Type B pancreatic cell (in vitro differentiated cells): ENCODE measurements around the gene SHE. TPM values are rescaled to one million over a fixed set of nuclear protein-coding genes. Genes with fewer than 3 reads are reported as not detected.

Experiments used
- DNase-seq: peaks from one replicate; pipeline ENCODE4 v3.0.0; 2021; ENCODE audit warnings: mixed read lengths; ENCODE audit not compliant: unreplicated experiment; ENCODE audit errors: extremely low spot score
- H3K27ac Mint-ChIP-seq: 2 replicates; pipeline ENCODE4 v1.8.0; 2021; ENCODE audit warnings: mild to moderate bottlenecking, mixed read lengths
- H3K27me3 Mint-ChIP-seq: 2 replicates; pipeline ENCODE4 v1.8.0; 2021; ENCODE audit warnings: mixed read lengths
- H3K36me3 Mint-ChIP-seq: 2 replicates; pipeline ENCODE4 v1.8.0; 2021; ENCODE audit warnings: mixed read lengths
- H3K4me1 Mint-ChIP-seq: one replicate; pipeline ENCODE4 v1.8.0; 2021; ENCODE audit warnings: mixed read lengths; ENCODE audit not compliant: unreplicated experiment
- H3K4me3 Mint-ChIP-seq: 2 replicates; pipeline ENCODE4 v1.8.0; 2021; ENCODE audit warnings: mild to moderate bottlenecking, mixed read lengths
- H3K9me3 Mint-ChIP-seq: 2 replicates; pipeline ENCODE4 v1.8.0; 2021; ENCODE audit warnings: mixed read lengths
- CTCF ChIP-seq: fragments of 200-600 bp; sonication (generic); conservative IDR thresholded peaks from 2 replicates; pipeline ENCODE4 v1.5.0; 2021; ENCODE audit warnings: antibody characterized with exemption, mild to moderate bottlenecking
- total RNA-seq: library from RNA; stranded (reverse); gene quantifications from 2 replicates; pipeline ENCODE4 v1.2.1, GENCODE V29; 2021; ENCODE audit warnings: low replicate concordance

SHE gene
- total RNA-seq, 1 donor from 2014 or later: 0.27 TPM

- TF ChIP-seq CTCF: no peak
- Mint-ChIP-seq H3K9me3 (no peaks in the 10 kb centered on the region), H3K27ac (peak overlapping the region; percentile 22), H3K27me3 (peaks cover 4% of the 10 kb centered on the region), H3K4me3 (no peak overlapping the region), H3K4me1 (peaks cover 7% of the 10 kb centered on the region), H3K36me3 (no peaks in the 10 kb centered on the region)
- no peak for DNase-seq
Observed at GRCh38 chr1:154467434-154468102, 34.6 kb downstream of the SHE start.

GRCh38 chr1:154466921-154467417 is 35.2 kb downstream of the SHE start:
- Mint-ChIP-seq H3K27me3 (peaks cover 4% of the 10 kb centered on the region), H3K4me3 (no peak overlapping the region), H3K27ac (no peak overlapping the region), H3K9me3 (no peaks in the 10 kb centered on the region), H3K36me3 (no peaks in the 10 kb centered on the region), H3K4me1 (peaks cover 7% of the 10 kb centered on the region)
- TF ChIP-seq CTCF: no peak
- DNase-seq: no peak

GRCh38 chr1:154466206-154466605 is 36.0 kb downstream of the SHE start:
- Mint-ChIP-seq H3K27me3 (peaks cover 4% of the 10 kb centered on the region), H3K27ac (peak overlapping the region; percentile 59)

GRCh38 chr1:154465621-154466195 is 36.5 kb downstream of the SHE start:
- TF ChIP-seq CTCF: no peak
- Mint-ChIP-seq H3K27ac (peak overlapping the region; percentile 59), H3K4me1 (peaks cover 7% of the 10 kb centered on the region), H3K9me3 (no peaks in the 10 kb centered on the region), H3K4me3 (no peak overlapping the region), H3K27me3 (peaks cover 4% of the 10 kb centered on the region), H3K36me3 (no peaks in the 10 kb centered on the region)
- DNase-seq: no peak

More at GRCh38 chr1:154466206-154466605, 36.0 kb downstream of the SHE start:
- TF ChIP-seq CTCF: no peak
- H3K4me3 Mint-ChIP-seq: no peak overlapping the region
- H3K9me3 Mint-ChIP-seq: no peaks in the 10 kb centered on the region
- H3K36me3 Mint-ChIP-seq: no peaks in the 10 kb centered on the region
- H3K4me1 Mint-ChIP-seq: peaks cover 7% of the 10 kb centered on the region
- no peak for DNase-seq

GRCh38 chr1:154463512-154463990 is 38.7 kb downstream of the SHE start:
- Mint-ChIP-seq H3K27me3 (peaks cover 4% of the 10 kb centered on the region), H3K9me3 (no peaks in the 10 kb centered on the region), H3K36me3 (no peaks in the 10 kb centered on the region), H3K4me1 (peaks cover 7% of the 10 kb centered on the region), H3K27ac (no peak overlapping the region), H3K4me3 (no peak overlapping the region)
- TF ChIP-seq CTCF: no peak
- DNase-seq: no peak
